ENCODE results near the gene MAL. TPM values are rescaled to one million over a fixed set of nuclear protein-coding genes. Genes with fewer than 3 reads are reported as not detected.

MAL gene
- total RNA-seq, 1 donor from 2014 or later, result 0.41 TPM

- no peak overlapping the region for H3K27ac Mint-ChIP-seq (ENCODE audit: unreplicated experiment)
- FAIRE-seq, result no peak
Observed at GRCh38 chr2:95013726-95014125, 11.8 kb upstream of the MAL start.

GRCh38 chr2:95014126-95014708 is 11.3 kb upstream of the MAL start:
- TF ChIP-seq CTCF (IDR thresholded peaks at IDR 0.05; ENCODE audit: insufficient read depth, low read depth, low read length) (no peak), EZH2 (IDR thresholded peaks at IDR 0.05; ENCODE audit: insufficient read depth, low read length) (no peak)
- no peaks in the 10 kb centered on the region for H3K36me3 Mint-ChIP-seq (ENCODE audit: low read depth, unreplicated experiment)
- Histone ChIP-seq H3K79me2 (ENCODE audit: insufficient read depth, low read length) (no peaks in the 10 kb centered on the region), H3K4me1 (ENCODE audit: insufficient read depth, low read length) (no peaks in the 10 kb centered on the region), H3K9ac (ENCODE audit: low read length) (no peak overlapping the region), H3K36me3 (ENCODE audit: insufficient read depth, low read length) (no peaks in the 10 kb centered on the region), H3K4me2 (ENCODE audit: low read length) (no peak overlapping the region), H3K27ac (ENCODE audit: low read depth, low read length) (no peak overlapping the region), H3K4me3 (ENCODE audit: insufficient read depth, low read depth, low read length) (no peak overlapping the region), H2AFZ (ENCODE audit: low read depth, low read length) (no peak overlapping the region), H3K27me3 (ENCODE audit: insufficient read depth, low read length) (peaks cover 9% of the 10 kb centered on the region), H4K20me1 (ENCODE audit: insufficient read depth, low read length) (no peaks in the 10 kb centered on the region), H3K9me3 (ENCODE audit: insufficient read depth, low read depth, low read length) (no peaks in the 10 kb centered on the region)
- no peak for DNase-seq (ENCODE audit: low read depth)
- H3K4me3 Mint-ChIP-seq (ENCODE audit: unreplicated experiment), result no peak overlapping the region
- no peaks in the 10 kb centered on the region for H3K9me3 Mint-ChIP-seq (ENCODE audit: unreplicated experiment)
- FAIRE-seq, result no peak
- peaks cover 40% of the 10 kb centered on the region for H3K27me3 Mint-ChIP-seq (ENCODE audit: low read depth, unreplicated experiment)
- H3K27ac Mint-ChIP-seq (ENCODE audit: unreplicated experiment), result no peak overlapping the region
- H3K4me1 Mint-ChIP-seq (ENCODE audit: low read depth, unreplicated experiment), result peaks cover 9% of the 10 kb centered on the region

More at GRCh38 chr2:95013726-95014125, 11.8 kb upstream of the MAL start:
- Mint-ChIP-seq H3K4me1 (ENCODE audit: low read depth, unreplicated experiment) (peaks cover 9% of the 10 kb centered on the region), H3K9me3 (ENCODE audit: unreplicated experiment) (no peaks in the 10 kb centered on the region), H3K36me3 (ENCODE audit: low read depth, unreplicated experiment) (no peaks in the 10 kb centered on the region), H3K27me3 (ENCODE audit: low read depth, unreplicated experiment) (peaks cover 35% of the 10 kb centered on the region), H3K4me3 (ENCODE audit: unreplicated experiment) (no peak overlapping the region)
- TF ChIP-seq CTCF (IDR thresholded peaks at IDR 0.05; ENCODE audit: insufficient read depth, low read depth, low read length) (no peak), EZH2 (IDR thresholded peaks at IDR 0.05; ENCODE audit: insufficient read depth, low read length) (no peak)
- H3K36me3 ChIP-seq (ENCODE audit: insufficient read depth, low read length), result no peaks in the 10 kb centered on the region
- H3K9me3 ChIP-seq (ENCODE audit: insufficient read depth, low read depth, low read length), result no peaks in the 10 kb centered on the region
- H3K27ac ChIP-seq (ENCODE audit: low read depth, low read length), result no peak overlapping the region
- H3K79me2 ChIP-seq (ENCODE audit: insufficient read depth, low read length), result no peaks in the 10 kb centered on the region
- H3K4me1 ChIP-seq (ENCODE audit: insufficient read depth, low read length), result no peaks in the 10 kb centered on the region
- no peaks in the 10 kb centered on the region for H4K20me1 ChIP-seq (ENCODE audit: insufficient read depth, low read length)
- no peak overlapping the region for H3K4me3 ChIP-seq (ENCODE audit: insufficient read depth, low read depth, low read length)
- H3K9ac ChIP-seq (ENCODE audit: low read length), result no peak overlapping the region
- no peak overlapping the region for H3K4me2 ChIP-seq (ENCODE audit: low read length)
- H3K27me3 ChIP-seq (ENCODE audit: insufficient read depth, low read length), result peaks cover 8% of the 10 kb centered on the region
- no peak overlapping the region for H2AFZ ChIP-seq (ENCODE audit: low read depth, low read length)
- no peak for DNase-seq (ENCODE audit: low read depth)

- Mint-ChIP-seq H3K9me3 (ENCODE audit: unreplicated experiment) (no peaks in the 10 kb centered on the region), H3K4me3 (ENCODE audit: unreplicated experiment) (no peak overlapping the region), H3K4me1 (ENCODE audit: low read depth, unreplicated experiment) (peaks cover 7% of the 10 kb centered on the region), H3K27me3 (ENCODE audit: low read depth, unreplicated experiment) (peaks cover 50% of the 10 kb centered on the region), H3K36me3 (ENCODE audit: low read depth, unreplicated experiment) (no peaks in the 10 kb centered on the region), H3K27ac (ENCODE audit: unreplicated experiment) (no peak overlapping the region)
- DNase-seq (ENCODE audit: low read depth), result no peak
- Histone ChIP-seq H3K4me3 (ENCODE audit: insufficient read depth, low read depth, low read length) (no peak overlapping the region), H3K4me1 (ENCODE audit: insufficient read depth, low read length) (no peaks in the 10 kb centered on the region), H3K9me3 (ENCODE audit: insufficient read depth, low read depth, low read length) (no peaks in the 10 kb centered on the region), H4K20me1 (ENCODE audit: insufficient read depth, low read length) (no peaks in the 10 kb centered on the region), H3K27me3 (ENCODE audit: insufficient read depth, low read length) (peaks cover 11% of the 10 kb centered on the region), H3K9ac (ENCODE audit: low read length) (no peak overlapping the region), H3K36me3 (ENCODE audit: insufficient read depth, low read length) (no peaks in the 10 kb centered on the region), H3K27ac (ENCODE audit: low read depth, low read length) (no peak overlapping the region), H3K79me2 (ENCODE audit: insufficient read depth, low read length) (no peaks in the 10 kb centered on the region), H2AFZ (ENCODE audit: low read depth, low read length) (no peak overlapping the region), H3K4me2 (ENCODE audit: low read length) (no peak overlapping the region)
- no peak for TF ChIP-seq CTCF (IDR thresholded peaks at IDR 0.05; ENCODE audit: insufficient read depth, low read depth, low read length)
- TF ChIP-seq EZH2 (IDR thresholded peaks at IDR 0.05; ENCODE audit: insufficient read depth, low read length), result no peak
- no peak for FAIRE-seq
Observed at GRCh38 chr2:95015261-95015912, 10.1 kb upstream of the MAL start.
